ENCODE results near the gene PTBP3. TPM values are rescaled to one million over a fixed set of nuclear protein-coding genes. Genes with fewer than 3 reads are reported as not detected.

Gene PTBP3
- total RNA-seq, 4 donors from 2014 or later: 33.7 to 89.1 (median 42.4) TPM

DNA sequence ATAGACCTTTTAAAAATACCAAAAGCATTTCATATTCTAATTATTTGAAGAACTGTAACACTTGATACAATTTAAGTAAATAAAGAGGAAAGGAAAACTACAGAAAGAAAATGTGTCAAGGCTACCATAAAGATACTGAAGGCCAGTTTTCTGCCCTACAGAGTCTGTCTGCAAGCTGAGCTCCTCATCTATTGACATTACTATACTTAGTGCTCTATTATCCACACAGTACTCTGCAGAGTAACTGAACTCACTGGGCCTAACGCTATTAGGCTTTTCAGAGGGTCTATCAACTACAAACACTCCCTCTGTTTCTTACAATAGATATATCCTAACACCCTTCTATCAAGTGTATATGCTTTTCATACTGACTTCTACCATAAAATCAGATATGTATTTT lies 101.2 kb downstream of the PTBP3 start:
- Histone ChIP-seq H3K27ac (no peak overlapping the region), H3K4me3 (replicated peaks in 1 of 3) (no peak overlapping the region), H3K36me3 (peaks cover 0 to 2% of the 10 kb centered on the region in 2 donors), H3K27me3 (no peaks in the 10 kb centered on the region), H3K9me3 (no peaks in the 10 kb centered on the region), H3K4me1 (no peaks in the 10 kb centered on the region)
- 93 to 95% methylated on average over 1 of the region's 1 CpG for WGBS, 2 donors
- intact Hi-C loops (cut with DNase I): no loop called here
- TF ChIP-seq POLR2A (IDR thresholded peaks at IDR 0.05): no peak
- TF ChIP-seq, protein P1, sequence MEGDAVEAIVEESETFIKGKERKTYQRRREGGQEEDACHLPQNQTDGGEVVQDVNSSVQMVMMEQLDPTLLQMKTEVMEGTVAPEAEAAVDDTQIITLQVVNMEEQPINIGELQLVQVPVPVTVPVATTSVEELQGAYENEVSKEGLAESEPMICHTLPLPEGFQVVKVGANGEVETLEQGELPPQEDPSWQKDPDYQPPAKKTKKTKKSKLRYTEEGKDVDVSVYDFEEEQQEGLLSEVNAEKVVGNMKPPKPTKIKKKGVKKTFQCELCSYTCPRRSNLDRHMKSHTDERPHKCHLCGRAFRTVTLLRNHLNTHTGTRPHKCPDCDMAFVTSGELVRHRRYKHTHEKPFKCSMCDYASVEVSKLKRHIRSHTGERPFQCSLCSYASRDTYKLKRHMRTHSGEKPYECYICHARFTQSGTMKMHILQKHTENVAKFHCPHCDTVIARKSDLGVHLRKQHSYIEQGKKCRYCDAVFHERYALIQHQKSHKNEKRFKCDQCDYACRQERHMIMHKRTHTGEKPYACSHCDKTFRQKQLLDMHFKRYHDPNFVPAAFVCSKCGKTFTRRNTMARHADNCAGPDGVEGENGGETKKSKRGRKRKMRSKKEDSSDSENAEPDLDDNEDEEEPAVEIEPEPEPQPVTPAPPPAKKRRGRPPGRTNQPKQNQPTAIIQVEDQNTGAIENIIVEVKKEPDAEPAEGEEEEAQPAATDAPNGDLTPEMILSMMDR (IDR thresholded peaks at IDR 0.05): no peak
- DNase-seq: no peak

DNA sequence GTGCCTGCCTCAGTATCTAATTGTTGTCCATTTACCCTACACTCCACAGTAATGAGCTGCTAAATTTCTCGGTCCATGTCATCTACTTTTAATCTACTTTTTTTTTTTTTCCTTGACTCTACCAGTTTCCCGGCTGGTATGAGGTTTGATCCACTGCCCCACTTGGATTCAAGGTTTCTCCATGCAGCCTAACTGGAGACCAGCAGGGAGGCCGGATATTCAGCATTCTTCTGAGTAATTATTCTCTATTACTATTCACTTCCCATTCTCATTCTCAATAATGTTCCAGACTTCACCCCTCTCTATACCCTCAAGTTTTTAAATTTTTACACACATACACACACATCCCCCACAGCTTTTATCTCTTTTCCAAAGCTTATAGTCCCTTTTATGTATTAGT lies 107.3 kb downstream of the PTBP3 start:
- 95% methylated on average over 3 of the region's 3 CpGs for WGBS, 2 donors
- peaks cover 6 to 9% of the 10 kb centered on the region in 2 donors for H3K36me3 ChIP-seq
- TF ChIP-seq, protein P1 (IDR thresholded peaks at IDR 0.05): no peak
- intact Hi-C loops (cut with DNase I): no loop called here
- DNase-seq: no peak
- H3K4me3 ChIP-seq (replicated peaks in 1 of 3): no peak overlapping the region
- no peaks in the 10 kb centered on the region for H3K4me1 ChIP-seq
- no peak overlapping the region for H3K27ac ChIP-seq
- H3K9me3 ChIP-seq: no peaks in the 10 kb centered on the region
- no peaks in the 10 kb centered on the region for H3K27me3 ChIP-seq

DNA sequence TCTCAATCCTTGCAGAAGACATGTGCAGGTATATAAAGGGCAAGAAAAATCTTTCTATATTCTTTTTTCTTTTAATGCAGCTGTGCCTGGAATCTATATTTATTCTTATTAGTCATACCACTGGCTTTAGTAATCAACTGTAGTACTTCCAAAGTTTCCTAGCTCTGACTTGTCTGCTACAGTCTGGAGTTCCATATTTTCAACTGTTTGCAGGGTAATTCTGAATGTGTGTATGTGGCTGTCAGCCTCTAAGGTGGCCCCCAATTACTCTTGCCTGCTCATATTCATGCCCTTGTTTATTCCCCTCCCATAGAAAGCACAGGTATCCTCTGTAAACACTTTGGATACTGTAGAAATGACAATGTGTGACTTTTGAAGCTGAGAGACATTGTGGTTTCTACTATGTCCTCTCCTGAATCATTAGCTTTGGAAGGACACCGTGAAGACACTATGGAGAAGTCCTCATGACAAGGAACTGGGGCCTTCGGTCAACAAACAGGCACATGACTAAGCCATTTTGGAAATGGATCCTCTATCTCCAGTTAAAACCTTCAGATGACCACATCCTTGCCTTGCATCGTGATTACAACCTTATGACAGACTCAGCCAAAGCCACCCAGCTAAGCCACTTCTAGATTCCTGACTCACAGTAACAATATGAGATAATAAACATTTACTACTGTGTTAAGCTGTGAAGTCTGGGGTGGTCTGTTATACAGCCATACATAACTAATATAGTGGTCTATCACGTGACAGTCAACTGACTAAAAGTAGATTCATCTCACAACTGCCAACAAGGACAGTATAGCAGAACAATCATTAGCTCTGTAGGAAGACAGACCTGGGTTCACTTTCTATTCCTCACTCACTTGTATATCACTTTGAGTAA lies 108.8 kb downstream of the PTBP3 start:
- intact Hi-C loops (cut with DNase I): no loop called here
- H3K9me3 ChIP-seq: no peaks in the 10 kb centered on the region
- no peak overlapping the region for H3K27ac ChIP-seq
- no peak for TF ChIP-seq POLR2A (IDR thresholded peaks at IDR 0.05)
- TF ChIP-seq, protein P1 (IDR thresholded peaks at IDR 0.05): no peak
- no peak for DNase-seq
- no peaks in the 10 kb centered on the region for H3K27me3 ChIP-seq
- 95 to 96% methylated on average over 4 of the region's 4 CpGs for WGBS, 2 donors
- H3K4me1 ChIP-seq: no peaks in the 10 kb centered on the region
- H3K4me3 ChIP-seq (replicated peaks in 1 of 3): no peak overlapping the region
- peaks cover 6 to 9% of the 10 kb centered on the region in 2 donors for H3K36me3 ChIP-seq

DNA sequence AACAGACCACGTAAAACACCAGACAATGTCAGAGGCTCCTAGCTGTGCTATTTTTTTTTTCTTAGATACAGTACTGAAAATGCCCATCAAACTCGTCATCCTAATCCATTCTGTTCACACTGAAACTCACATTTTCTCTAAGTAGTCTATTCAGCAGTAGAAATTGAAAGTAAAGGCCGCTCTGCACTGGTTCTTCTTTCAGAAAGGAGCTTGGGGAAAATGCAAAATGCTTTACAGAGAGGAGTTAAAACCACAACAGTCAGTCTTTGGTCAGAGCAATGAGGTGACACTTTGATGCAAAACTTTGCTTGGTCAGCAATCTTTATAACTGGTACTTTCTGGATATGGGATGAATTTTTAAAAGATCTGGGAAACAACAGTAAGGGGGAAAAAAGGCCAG lies 114.5 kb downstream of the PTBP3 start:
- peaks cover 0 to 5% of the 10 kb centered on the region in 2 donors for H3K36me3 ChIP-seq

DNA sequence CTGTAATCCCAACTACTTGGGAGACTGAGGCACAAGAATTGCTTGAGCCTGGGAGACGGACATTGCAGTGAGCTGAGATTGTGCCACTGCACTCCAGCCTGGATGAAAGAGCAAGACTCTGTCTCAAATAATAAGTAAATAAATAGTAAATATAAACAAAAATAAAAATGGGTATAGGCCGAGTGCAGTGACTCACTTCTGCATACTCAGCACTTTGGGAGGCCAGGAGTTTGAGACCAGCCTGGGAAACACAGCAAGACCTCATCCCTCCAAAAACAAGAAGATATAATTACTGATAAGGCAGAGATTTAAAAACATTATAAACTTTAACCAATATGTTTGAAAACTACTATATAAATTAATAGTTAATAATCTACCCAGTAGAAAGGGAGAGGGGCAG lies 120.5 kb downstream of the PTBP3 start:
- intact Hi-C loops (cut with DNase I): no loop called here
- DNase-seq: no peak
- Histone ChIP-seq H3K27me3 (no peaks in the 10 kb centered on the region), H3K4me3 (replicated peaks in 1 of 3) (no peak overlapping the region), H3K4me1 (peaks cover 8 to 9% of the 10 kb centered on the region in 2 donors), H3K9me3 (no peaks in the 10 kb centered on the region), H3K36me3 (no peaks in the 10 kb centered on the region), H3K27ac (no peak overlapping the region)
- 95 to 97% methylated on average over 2 of the region's 2 CpGs for WGBS, 2 donors
- TF ChIP-seq, protein P1 (IDR thresholded peaks at IDR 0.05): no peak
- no peak for TF ChIP-seq POLR2A (IDR thresholded peaks at IDR 0.05)

More for the DNA sequence above, 114.5 kb downstream of the PTBP3 start:
- Histone ChIP-seq H3K4me3 (replicated peaks in 1 of 3) (no peak overlapping the region), H3K27ac (no peak overlapping the region), H3K27me3 (no peaks in the 10 kb centered on the region), H3K4me1 (no peaks in the 10 kb centered on the region), H3K9me3 (no peaks in the 10 kb centered on the region)
- no peak for TF ChIP-seq POLR2A (IDR thresholded peaks at IDR 0.05)
- TF ChIP-seq, protein P1 (IDR thresholded peaks at IDR 0.05): no peak
- no peak for DNase-seq
- WGBS, 2 donors: 85 to 93% methylated on average over 3 of the region's 3 CpGs
- intact Hi-C loops (cut with DNase I): no loop called here
